Astrocyte of the cerebellum (primary cell): ENCODE measurements around the gene CD55.

Experiments
- DNase-seq: peaks from one replicate; pipeline ENCODE4 v3.0.0-alpha.2; 2011; ENCODE audit warnings: low read depth
- H3K4me3 ChIP-seq: 2 replicates; pipeline ENCODE4 v1.5.1; 2011; ENCODE audit warnings: mild to moderate bottlenecking, low read depth, low read length, moderate library complexity
- in situ Hi-C: cut with HindIII; loops from 2 replicates; pipeline ENCODE4 v1.10.0; 2017; ENCODE audit warnings: low sequenced_read_pairs
- TF ChIP-seq, protein P1 (sequence below): IDR thresholded peaks from 2 replicates; pipeline ENCODE4 v1.5.1; 2012; ENCODE audit warnings: low read length, low read depth, moderate library complexity, mild to moderate bottlenecking; ENCODE audit errors: missing control alignments

Gene CD55

DNA sequence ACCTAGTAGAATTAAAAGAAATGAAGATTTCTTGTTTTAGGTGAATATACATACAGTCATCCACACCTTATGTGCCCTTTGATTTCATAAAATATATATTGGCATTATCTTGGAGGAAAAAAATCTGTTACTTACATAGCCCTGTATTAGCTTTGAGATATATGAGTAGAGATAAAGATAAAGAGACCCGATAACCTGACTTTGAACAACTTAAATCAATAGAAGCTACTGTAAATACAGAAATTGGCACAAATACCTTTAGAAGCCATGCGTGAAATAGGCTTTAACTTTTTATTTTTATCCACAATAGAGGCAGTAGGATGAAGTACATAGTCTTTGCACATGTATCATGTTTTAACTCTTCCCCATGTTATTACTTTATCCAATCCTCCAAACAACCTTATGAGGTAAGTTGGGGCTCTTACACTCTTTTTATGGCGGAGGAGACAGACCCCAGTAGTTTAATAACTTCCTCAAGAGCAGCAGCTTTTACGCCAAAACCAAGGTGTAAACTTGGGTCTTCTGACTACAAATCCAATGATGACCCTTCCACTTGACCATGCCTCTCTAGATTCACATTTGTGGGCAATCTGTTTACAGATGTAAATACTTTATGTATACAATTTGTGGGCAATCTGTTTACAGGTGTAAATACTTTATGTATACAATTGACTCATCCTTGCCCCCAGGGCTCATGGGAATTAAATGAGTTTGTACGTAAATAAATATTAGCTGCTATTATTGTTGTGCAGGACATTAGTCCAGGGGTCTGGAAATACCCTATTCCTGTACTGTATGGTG is 2.1 kb downstream of the CD55 start:
- DNase-seq, result no peak
- no peak overlapping the region for H3K4me3 ChIP-seq
- in situ Hi-C loops, result no loop called here
- TF ChIP-seq, protein P1, sequence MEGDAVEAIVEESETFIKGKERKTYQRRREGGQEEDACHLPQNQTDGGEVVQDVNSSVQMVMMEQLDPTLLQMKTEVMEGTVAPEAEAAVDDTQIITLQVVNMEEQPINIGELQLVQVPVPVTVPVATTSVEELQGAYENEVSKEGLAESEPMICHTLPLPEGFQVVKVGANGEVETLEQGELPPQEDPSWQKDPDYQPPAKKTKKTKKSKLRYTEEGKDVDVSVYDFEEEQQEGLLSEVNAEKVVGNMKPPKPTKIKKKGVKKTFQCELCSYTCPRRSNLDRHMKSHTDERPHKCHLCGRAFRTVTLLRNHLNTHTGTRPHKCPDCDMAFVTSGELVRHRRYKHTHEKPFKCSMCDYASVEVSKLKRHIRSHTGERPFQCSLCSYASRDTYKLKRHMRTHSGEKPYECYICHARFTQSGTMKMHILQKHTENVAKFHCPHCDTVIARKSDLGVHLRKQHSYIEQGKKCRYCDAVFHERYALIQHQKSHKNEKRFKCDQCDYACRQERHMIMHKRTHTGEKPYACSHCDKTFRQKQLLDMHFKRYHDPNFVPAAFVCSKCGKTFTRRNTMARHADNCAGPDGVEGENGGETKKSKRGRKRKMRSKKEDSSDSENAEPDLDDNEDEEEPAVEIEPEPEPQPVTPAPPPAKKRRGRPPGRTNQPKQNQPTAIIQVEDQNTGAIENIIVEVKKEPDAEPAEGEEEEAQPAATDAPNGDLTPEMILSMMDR, result no peak

DNA sequence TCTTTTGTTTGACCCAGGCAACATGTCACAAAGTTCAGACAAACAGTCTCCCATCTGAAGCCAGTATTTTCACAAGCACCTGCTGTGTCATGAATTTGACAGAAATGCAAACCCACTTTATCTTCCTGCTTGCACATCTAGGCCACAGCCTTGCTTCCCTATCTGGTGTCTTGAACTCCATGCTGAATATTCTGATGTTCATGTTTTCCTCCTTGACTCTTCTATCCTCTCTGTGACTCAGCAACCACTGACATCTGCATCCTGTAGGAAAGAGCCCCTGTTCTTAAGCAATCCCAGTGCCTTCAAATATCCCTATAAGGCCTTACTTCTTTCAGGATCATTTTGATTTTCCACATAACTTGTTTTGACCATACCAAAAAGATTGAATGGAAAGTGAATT is 6.5 kb downstream of the CD55 start:
- in situ Hi-C loops, result no loop called here
- peak; percentile 22 for DNase-seq
- H3K4me3 ChIP-seq, result no peak overlapping the region
- TF ChIP-seq, protein P1, result no peak

DNA sequence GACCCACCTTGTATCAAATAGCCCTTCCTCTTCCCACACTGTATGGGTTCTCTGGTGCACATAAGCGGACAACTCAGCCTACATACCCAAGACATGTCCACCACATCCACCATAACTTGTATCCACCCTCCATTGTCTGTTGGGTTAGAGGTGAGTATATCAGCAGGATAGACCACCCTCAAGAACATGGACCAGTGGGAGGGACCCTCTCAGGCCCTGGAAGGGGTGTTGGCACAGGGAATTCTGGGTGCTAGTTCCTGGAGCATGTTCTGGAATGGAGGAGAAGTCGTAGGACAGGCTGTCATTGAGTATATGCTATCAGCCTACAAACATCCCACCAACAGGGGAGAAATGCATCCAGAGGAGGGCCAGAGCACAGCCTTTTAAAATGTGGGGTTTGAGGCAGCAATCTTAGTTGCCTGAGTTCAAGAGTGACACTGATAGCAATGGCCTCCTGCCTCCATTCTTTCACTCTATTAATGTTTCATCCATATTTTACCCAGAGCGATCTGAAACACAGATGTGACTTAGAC is 7.5 kb downstream of the CD55 start:
- in situ Hi-C loops, result no loop called here
- no peak for DNase-seq
- no peak overlapping the region for H3K4me3 ChIP-seq
- TF ChIP-seq, protein P1, result no peak

DNA sequence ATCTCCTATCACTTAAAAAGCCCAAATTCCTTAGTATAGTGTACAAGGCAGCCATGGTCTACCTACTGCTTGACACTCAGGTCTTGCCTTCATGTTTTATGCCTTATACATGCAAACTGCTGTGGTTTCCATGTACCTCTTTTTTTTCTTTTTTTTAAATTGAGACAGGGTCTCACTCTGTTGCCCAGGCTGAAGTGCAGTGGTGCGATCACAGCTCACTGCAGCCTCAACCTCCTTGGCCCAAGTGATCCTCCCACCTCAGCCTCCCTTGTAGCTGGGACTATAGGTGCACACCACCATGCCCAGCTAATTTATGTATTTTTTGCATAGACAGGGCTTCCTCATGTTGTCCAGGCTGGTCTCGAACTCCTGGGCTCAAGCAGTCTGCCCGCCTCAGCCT is 8.0 kb downstream of the CD55 start:
- H3K4me3 ChIP-seq, result no peak overlapping the region
- in situ Hi-C loops, result no loop called here
- DNase-seq, result no peak
- TF ChIP-seq, protein P1, result no peak

DNA sequence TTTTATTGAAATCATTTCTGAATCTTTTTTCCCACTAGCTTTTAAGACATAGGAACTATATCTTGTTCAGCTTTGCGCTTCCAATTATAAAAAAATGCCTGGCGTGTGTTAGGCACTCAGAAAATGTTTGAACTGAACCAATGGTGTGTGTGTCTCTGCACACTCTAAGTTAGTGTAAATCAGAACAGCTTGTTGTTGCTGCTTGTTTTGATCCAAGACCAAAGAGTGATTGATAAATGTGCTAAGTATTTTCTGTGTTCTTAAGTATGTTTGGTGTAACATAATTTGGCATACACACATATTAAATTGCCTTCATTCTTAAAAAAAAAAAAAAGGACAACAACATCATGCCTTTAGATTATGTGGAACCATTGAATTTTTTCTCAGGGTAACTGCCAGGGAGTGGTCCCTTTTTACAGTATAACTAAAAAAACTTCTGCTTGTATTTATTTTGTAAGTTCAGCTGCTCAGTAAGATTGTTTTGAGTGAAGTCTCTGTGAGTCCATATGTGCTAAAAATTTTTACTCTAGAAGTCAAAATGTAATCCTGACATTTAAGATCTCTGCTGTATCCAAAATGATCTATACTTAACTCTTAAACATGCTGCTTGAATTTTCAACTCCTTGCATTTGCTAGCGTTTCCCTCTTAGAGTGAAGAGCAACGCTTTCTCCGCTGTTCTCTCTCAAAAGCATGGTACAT is 8.7 kb downstream of the CD55 start:
- no peak overlapping the region for H3K4me3 ChIP-seq
- no peak for DNase-seq
- TF ChIP-seq, protein P1, result no peak
- in situ Hi-C loops, result no loop called here

DNA sequence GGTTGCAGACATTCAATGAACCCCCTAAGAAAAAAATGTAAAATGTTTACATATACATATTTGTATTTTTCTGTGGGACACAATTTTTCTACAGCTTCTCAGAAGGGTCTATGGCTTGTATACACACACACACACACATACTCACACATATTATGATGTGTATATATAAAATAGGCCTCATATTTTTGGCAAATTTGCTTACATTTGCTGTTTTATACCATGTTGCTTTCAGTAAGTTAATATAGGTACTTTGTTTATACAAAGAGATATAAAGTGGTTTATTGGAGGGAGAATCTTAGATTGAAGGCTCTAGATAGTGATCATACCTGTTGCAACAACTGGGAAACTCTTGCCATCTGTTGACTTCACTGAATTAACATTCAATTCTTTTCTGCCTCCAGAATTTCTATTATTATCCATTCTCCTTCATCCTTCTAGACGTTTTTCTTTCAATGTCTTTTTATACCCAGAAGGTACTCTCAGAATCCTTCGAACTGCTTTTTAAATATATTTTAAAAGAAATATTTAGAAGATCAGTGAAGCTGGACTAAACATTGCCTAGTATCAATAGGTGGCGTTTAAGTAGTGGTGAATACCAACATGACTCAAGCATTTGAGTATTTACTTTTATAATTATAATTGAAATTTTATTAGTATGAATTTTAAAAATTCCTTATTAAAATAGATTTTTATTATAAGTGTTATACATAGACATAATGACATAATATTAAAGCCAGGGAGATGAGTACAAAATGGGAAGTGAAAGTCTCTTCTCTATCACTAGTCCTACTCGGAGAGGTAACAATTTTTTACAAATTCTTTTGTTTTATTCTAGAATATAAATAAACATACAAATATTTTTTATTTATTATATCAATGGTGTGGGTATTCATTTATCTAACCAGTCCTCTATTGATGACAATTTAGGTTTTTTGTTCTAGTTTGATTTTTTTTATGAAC is 10.2 kb downstream of the CD55 start:
- TF ChIP-seq, protein P1, result no peak
- in situ Hi-C loops, result no loop called here
- DNase-seq, result no peak
- H3K4me3 ChIP-seq, result no peak overlapping the region
